IMR-90 (cell line): ENCODE measurements around the gene UBL3.

Experiments
- BHLHE40 ChIP-seq: fragments of 150-350 bp; IDR thresholded peaks from 2 replicates; pipeline ENCODE4 v1.6.1; 2016; ENCODE audit warnings: mild to moderate bottlenecking, low read depth, low read length
- CEBPB ChIP-seq: IDR thresholded peaks from 2 replicates; pipeline ENCODE4 v1.6.1; 2012; ENCODE audit warnings: low read depth, low read length, improper control_type of control experiment
- CTCF ChIP-seq: conservative IDR thresholded peaks from 2 replicates; pipeline ENCODE4 v1.5.1; 2012; ENCODE audit warnings: mild to moderate bottlenecking, low read depth, low read length, improper control_type of control experiment
- FOS ChIP-seq: fragments of 150-350 bp; IDR thresholded peaks from 2 replicates; pipeline ENCODE4 v1.6.1; 2016; ENCODE audit warnings: low read depth, low read length
- MAFK ChIP-seq: IDR thresholded peaks from 2 replicates; pipeline ENCODE4 v1.6.1; 2012; ENCODE audit warnings: low read depth, low read length, improper control_type of control experiment
- MAZ ChIP-seq: IDR thresholded peaks from 2 replicates; pipeline ENCODE4 v1.6.1; 2012; ENCODE audit warnings: low read depth, mild to moderate bottlenecking, low read length, improper control_type of control experiment, moderate library complexity, borderline replicate concordance
- MXI1 ChIP-seq: IDR thresholded peaks from 2 replicates; pipeline ENCODE4 v1.6.1; 2012; ENCODE audit warnings: low read depth, mild to moderate bottlenecking, low read length, moderate library complexity, borderline replicate concordance
- POLR2A ChIP-seq: IDR thresholded peaks from 2 replicates; pipeline ENCODE4 v1.6.1; 2012; ENCODE audit warnings: mild to moderate bottlenecking, low read depth, low read length
- RAD21 ChIP-seq: IDR thresholded peaks from 2 replicates; pipeline ENCODE4 v1.6.1; 2012; ENCODE audit warnings: low read length, improper control_type of control experiment
- RCOR1 ChIP-seq: IDR thresholded peaks from 2 replicates; pipeline ENCODE4 v1.6.1; 2012; ENCODE audit warnings: mild to moderate bottlenecking, low read length, improper control_type of control experiment; ENCODE audit not compliant: insufficient replicate concordance
- RFX5 ChIP-seq: IDR thresholded peaks from 2 replicates; pipeline ENCODE4 v1.8.0; 2012; ENCODE audit warnings: low read depth, mild to moderate bottlenecking, low read length, moderate library complexity
- USF2 ChIP-seq: fragments of 150-350 bp; IDR thresholded peaks from 2 replicates; pipeline ENCODE4 v1.6.1; 2017; ENCODE audit warnings: mild to moderate bottlenecking, antibody characterized with exemption, low read length, low read depth

GRCh38 chr13:29760544-29760943 is 89.9 kb downstream of the UBL3 start:
- TF ChIP-seq RCOR1 (no peak), CTCF (no peak), POLR2A (no peak), BHLHE40 (no peak), MAFK (no peak), CEBPB (no peak), RFX5 (no peak), MAZ (no peak), RAD21 (no peak), FOS (no peak), MXI1 (no peak), USF2 (no peak)
